ENCODE data around the gene ARHGEF4. TPM values are rescaled to one million over a fixed set of nuclear protein-coding genes. Genes with fewer than 3 reads are reported as not detected.

ARHGEF4 gene
- total RNA-seq, 1 donor from 2014 or later, result 2.6 TPM

DNA sequence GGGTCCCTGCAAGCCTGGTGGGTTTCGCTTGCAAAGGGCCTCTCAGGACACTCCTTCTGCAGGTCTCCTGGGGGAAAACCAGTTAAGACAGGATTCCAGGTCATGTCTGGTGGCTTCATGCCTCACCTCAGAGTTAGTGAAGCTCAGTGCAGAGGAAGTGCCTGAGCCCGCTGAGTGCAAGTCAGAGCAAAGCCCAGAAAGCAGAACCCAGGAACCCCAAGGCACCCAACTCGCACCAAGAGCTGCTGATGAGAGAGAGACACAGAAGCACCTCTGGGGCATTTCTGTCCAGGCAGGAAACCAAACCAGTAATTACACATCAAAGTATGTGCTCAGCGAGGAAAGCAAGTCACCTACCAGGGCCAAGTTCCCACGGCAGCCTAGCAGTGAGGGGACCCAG is 78.4 kb downstream of the ARHGEF4 start:
- TF ChIP-seq, protein P1, sequence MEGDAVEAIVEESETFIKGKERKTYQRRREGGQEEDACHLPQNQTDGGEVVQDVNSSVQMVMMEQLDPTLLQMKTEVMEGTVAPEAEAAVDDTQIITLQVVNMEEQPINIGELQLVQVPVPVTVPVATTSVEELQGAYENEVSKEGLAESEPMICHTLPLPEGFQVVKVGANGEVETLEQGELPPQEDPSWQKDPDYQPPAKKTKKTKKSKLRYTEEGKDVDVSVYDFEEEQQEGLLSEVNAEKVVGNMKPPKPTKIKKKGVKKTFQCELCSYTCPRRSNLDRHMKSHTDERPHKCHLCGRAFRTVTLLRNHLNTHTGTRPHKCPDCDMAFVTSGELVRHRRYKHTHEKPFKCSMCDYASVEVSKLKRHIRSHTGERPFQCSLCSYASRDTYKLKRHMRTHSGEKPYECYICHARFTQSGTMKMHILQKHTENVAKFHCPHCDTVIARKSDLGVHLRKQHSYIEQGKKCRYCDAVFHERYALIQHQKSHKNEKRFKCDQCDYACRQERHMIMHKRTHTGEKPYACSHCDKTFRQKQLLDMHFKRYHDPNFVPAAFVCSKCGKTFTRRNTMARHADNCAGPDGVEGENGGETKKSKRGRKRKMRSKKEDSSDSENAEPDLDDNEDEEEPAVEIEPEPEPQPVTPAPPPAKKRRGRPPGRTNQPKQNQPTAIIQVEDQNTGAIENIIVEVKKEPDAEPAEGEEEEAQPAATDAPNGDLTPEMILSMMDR (IDR thresholded peaks at IDR 0.05), result no peak
- Mint-ChIP-seq H3K27ac (ENCODE audit: unreplicated experiment) (no peak overlapping the region), H3K4me3 (ENCODE audit: unreplicated experiment) (no peak overlapping the region), H3K36me3 (ENCODE audit: unreplicated experiment) (no peaks in the 10 kb centered on the region), H3K9me3 (ENCODE audit: unreplicated experiment) (no peaks in the 10 kb centered on the region), H3K4me1 (ENCODE audit: unreplicated experiment) (no peaks in the 10 kb centered on the region), H3K27me3 (ENCODE audit: unreplicated experiment) (peaks cover 8% of the 10 kb centered on the region)
- DNase-seq (ENCODE audit: extremely low spot score, unreplicated experiment), result no peak

DNA sequence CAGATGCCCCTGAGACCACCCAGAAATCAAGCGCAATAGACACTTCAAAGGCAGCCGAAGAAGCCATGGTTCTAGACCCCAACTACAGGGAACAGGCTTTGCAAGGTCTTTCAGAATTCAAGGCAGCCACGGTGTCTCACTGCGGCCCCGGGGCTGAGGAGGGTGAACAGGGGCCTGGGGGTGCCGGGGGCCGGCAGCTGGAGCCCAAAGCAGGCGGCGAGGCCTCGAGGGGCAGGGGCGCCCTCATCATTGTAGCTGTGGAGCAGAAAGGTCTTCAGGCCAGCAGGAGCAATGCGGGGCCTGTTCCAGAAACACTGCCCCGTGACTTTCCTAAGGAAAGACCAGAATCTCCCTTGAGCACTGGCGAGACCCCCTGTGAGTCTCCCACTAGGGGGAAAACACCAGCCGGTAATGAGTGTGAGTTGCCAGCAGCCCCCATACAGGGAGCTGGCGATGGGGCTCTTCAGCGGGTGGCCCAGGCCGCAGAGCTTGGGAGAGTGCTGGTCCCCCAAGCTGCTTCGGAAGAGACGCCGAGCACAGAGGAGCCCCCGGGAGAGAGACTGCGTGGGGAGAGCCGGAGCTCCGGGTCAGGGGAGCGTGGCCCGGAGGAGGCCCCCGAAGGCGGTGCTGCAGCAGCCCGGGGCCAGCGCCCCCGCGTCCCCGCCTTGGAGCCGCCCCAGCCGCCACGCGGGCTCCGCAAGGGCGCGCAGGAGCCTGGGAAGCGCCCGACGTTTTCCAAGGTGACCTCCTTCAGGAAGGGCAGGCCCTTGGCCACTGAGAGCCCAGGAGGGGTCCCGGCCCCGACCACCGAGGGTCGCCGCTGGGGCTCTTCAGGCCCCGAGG is 79.1 kb downstream of the ARHGEF4 start:
- Mint-ChIP-seq H3K4me3 (ENCODE audit: unreplicated experiment) (no peak overlapping the region), H3K27ac (ENCODE audit: unreplicated experiment) (no peak overlapping the region), H3K27me3 (ENCODE audit: unreplicated experiment) (peaks cover 8% of the 10 kb centered on the region)

DNA sequence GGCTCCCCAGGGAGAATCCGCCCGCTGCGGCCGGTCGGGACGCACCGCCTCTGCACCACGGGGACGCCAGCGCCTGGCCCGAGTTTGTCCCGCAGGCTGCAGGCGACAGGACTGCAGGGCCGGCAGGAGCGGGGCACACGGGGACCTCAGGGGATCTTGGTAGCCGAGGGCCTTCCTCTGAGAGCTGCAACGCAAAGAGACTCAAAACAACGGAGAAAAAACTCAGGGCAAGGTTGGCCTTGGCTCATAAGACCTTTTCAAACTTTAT is 79.7 kb downstream of the ARHGEF4 start:
- peaks cover 8% of the 10 kb centered on the region for H3K27me3 Mint-ChIP-seq (ENCODE audit: unreplicated experiment)
- no peaks in the 10 kb centered on the region for H3K9me3 Mint-ChIP-seq (ENCODE audit: unreplicated experiment)
- no peak overlapping the region for H3K4me3 Mint-ChIP-seq (ENCODE audit: unreplicated experiment)
- H3K4me1 Mint-ChIP-seq (ENCODE audit: unreplicated experiment), result no peaks in the 10 kb centered on the region
- TF ChIP-seq, protein P1 (IDR thresholded peaks at IDR 0.05), result no peak
- H3K36me3 Mint-ChIP-seq (ENCODE audit: unreplicated experiment), result no peaks in the 10 kb centered on the region
- no peak for DNase-seq (ENCODE audit: extremely low spot score, unreplicated experiment)
- H3K27ac Mint-ChIP-seq (ENCODE audit: unreplicated experiment), result no peak overlapping the region

More for the DNA sequence above, 79.1 kb downstream of the ARHGEF4 start:
- no peaks in the 10 kb centered on the region for H3K36me3 Mint-ChIP-seq (ENCODE audit: unreplicated experiment)
- no peaks in the 10 kb centered on the region for H3K4me1 Mint-ChIP-seq (ENCODE audit: unreplicated experiment)
- H3K9me3 Mint-ChIP-seq (ENCODE audit: unreplicated experiment), result no peaks in the 10 kb centered on the region
- DNase-seq (ENCODE audit: extremely low spot score, unreplicated experiment), result no peak
- TF ChIP-seq, protein P1 (IDR thresholded peaks at IDR 0.05), result no peak

DNA sequence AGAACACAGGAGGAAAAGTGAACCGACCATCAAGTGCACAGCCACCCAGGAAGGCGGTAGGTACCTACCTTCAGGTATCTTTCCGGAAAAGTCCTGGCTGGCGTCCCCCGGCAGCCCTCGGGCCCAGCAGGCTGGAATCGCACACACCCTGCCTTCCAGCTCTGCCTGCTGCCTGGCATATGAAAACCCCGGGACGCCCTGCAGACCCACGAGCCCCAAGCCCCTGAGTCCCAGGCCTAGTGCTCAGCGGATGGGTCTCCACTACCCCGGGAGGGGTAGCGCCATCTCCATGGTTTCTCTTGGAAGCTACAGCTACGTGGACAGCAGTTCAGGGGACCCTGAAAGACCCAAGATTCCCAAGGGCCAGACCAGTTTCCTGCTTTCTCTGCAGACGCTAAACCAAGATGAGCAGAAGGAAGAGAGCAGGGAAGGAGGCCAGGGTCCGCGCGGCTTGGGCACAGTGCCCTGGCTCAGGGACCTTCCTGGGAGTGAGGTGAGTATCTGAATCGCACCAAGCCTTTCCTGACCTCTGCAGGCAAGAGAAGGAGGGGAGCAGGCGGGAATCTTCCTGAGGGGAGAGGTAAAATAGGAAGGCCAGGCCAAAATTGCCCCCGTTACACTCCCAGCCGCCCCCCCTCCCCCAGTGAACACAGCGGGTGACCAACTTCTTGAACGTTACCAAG is 80.4 kb downstream of the ARHGEF4 start:
- H3K4me3 Mint-ChIP-seq (ENCODE audit: unreplicated experiment), result no peak overlapping the region
- no peak overlapping the region for H3K27ac Mint-ChIP-seq (ENCODE audit: unreplicated experiment)
- H3K9me3 Mint-ChIP-seq (ENCODE audit: unreplicated experiment), result no peaks in the 10 kb centered on the region
- TF ChIP-seq, protein P1 (IDR thresholded peaks at IDR 0.05), result no peak
- H3K4me1 Mint-ChIP-seq (ENCODE audit: unreplicated experiment), result no peaks in the 10 kb centered on the region
- no peak for DNase-seq (ENCODE audit: extremely low spot score, unreplicated experiment)
- H3K36me3 Mint-ChIP-seq (ENCODE audit: unreplicated experiment), result no peaks in the 10 kb centered on the region
- peaks cover 7% of the 10 kb centered on the region for H3K27me3 Mint-ChIP-seq (ENCODE audit: unreplicated experiment)

DNA sequence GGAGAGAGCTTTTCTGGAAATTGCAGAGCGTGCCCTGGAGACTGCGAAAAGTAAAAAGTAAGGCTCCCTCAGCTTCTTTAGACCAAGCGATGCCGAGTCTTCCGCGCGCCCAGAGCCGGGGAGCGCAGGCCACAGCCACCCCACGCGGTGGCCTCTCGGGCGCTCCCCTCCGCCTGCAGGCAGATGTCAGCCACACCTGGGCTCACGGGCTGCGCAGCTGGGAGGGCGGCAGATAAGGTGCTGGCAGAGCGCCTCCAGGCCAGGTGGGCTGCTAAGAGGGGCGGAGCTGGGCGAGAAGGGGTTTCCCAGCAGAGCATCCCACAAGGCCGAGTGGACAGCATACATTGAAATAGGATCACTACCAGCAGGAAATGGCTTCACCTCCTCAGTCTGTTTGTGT is 81.7 kb downstream of the ARHGEF4 start:
- Mint-ChIP-seq H3K9me3 (ENCODE audit: unreplicated experiment) (no peaks in the 10 kb centered on the region), H3K27me3 (ENCODE audit: unreplicated experiment) (peaks cover 3% of the 10 kb centered on the region), H3K27ac (ENCODE audit: unreplicated experiment) (no peak overlapping the region), H3K4me1 (ENCODE audit: unreplicated experiment) (no peaks in the 10 kb centered on the region), H3K4me3 (ENCODE audit: unreplicated experiment) (no peak overlapping the region), H3K36me3 (ENCODE audit: unreplicated experiment) (no peaks in the 10 kb centered on the region)
- no peak for DNase-seq (ENCODE audit: extremely low spot score, unreplicated experiment)
- TF ChIP-seq, protein P1 (IDR thresholded peaks at IDR 0.05), result no peak

Data from osteocyte (in vitro differentiated cells).